GM12864 (cell line): ENCODE data around the gene MYO1A.

Source experiments
- DNase-seq: peaks from one replicate; pipeline ENCODE4 v3.0.0-alpha.2; 2011; ENCODE audit warnings: low read depth
- H3K4me3 ChIP-seq: 2 replicates; pipeline ENCODE4 v1.5.1; 2011; ENCODE audit warnings: mild to moderate bottlenecking, low read depth, low read length, control low read depth
- TF ChIP-seq, protein P1 (sequence below): IDR thresholded peaks from 2 replicates; pipeline ENCODE4 v1.5.1; 2011; ENCODE audit warnings: low read depth, mild to moderate bottlenecking, moderate library complexity, low read length, control low read depth, inconsistent platforms; ENCODE audit errors: missing control alignments

The MYO1A gene

DNA sequence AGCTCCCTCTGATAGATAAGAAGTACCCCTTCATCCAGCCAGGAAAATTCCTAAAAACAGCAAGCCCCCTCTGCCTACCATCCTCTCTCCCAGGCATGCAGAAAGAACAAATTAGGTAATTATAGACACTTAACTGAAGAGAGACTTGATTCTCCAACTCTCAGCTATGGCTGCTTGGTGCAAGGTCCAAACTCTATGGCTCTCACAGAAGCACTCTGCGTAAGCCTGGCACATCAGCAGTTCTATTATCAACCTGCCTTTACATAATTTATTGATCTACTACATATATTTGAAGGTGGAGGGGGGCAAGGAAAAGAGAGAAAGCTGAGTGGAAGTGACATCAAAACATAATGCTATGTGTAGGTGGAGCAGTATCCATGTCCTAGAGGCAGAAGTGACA lies 1.1 kb upstream of the MYO1A start:
- TF ChIP-seq, protein P1, sequence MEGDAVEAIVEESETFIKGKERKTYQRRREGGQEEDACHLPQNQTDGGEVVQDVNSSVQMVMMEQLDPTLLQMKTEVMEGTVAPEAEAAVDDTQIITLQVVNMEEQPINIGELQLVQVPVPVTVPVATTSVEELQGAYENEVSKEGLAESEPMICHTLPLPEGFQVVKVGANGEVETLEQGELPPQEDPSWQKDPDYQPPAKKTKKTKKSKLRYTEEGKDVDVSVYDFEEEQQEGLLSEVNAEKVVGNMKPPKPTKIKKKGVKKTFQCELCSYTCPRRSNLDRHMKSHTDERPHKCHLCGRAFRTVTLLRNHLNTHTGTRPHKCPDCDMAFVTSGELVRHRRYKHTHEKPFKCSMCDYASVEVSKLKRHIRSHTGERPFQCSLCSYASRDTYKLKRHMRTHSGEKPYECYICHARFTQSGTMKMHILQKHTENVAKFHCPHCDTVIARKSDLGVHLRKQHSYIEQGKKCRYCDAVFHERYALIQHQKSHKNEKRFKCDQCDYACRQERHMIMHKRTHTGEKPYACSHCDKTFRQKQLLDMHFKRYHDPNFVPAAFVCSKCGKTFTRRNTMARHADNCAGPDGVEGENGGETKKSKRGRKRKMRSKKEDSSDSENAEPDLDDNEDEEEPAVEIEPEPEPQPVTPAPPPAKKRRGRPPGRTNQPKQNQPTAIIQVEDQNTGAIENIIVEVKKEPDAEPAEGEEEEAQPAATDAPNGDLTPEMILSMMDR = no peak
- no peak for DNase-seq
- no peak overlapping the region for H3K4me3 ChIP-seq

DNA sequence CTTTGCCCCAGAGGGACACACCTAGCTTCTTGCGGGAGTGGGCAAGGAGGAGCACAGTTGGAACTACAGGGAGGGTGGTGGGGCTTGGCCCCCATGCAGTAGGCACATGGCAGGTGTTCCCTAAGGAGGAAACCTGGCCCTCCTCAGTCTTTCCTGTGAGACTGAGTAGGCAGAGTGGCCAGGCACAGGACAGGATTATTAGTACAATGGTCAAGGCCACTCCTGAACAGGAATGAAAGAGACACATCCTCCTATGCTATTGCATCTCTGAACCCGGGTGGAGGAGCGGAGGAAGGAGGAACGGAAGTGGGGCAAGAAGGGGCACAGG lies 846 bp downstream of the MYO1A start:
- no peak for DNase-seq
- H3K4me3 ChIP-seq = no peak overlapping the region
- TF ChIP-seq, protein P1 = no peak

DNA sequence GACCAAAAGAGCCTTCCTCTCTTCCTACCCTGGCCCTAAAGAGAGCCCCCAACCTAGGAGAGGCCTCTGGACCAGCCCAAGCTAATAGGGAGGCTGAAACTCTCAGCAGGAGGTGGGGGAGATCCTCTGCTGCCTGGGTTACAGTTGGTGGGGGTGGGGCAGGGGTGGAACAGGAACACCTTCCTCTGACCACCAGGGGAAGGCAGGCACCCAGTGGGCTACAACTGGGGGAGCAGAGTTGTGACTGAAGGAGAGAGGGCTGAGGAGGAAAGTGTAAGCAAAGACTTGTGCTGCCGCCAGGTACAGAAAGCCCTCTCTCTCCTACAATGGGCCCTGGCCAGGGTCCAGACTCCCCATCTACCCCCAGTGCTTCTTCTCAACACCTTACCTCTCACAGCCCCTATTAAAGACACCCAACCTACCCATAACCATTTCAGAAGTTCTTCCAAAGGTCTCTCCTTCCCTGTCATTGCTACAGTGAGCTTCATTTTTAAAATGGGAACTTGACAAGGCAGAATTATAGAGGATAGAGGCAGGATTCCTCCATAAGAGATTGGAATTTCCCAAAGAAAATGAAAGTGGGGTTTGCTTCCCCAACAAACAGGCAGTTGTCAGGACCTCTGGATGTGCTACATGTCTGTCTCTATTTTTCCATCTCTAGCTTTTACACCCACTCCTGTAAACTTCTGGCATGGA lies 1.4 kb downstream of the MYO1A start:
- DNase-seq = no peak
- H3K4me3 ChIP-seq = no peak overlapping the region
- TF ChIP-seq, protein P1 = no peak

DNA sequence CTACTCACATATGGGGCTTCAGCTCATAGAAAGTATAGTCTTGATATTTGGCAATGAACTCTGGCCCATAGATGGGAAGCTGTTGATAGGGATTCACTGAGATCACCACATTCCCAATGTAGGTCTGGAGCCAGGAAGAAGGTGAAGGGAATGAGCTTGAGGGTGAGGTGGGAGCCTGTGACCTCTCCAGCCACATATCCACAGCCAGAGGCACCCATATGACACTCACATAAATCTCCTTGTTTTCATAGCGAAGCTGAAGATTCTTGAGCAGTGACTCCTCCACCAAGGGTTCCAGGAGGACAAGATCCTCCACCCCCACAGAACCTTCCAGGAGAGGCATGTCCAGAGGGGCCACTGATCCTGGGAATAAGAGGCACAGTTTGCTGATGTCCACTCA lies 1.9 kb downstream of the MYO1A start:
- H3K4me3 ChIP-seq = no peak overlapping the region
- DNase-seq = no peak
- TF ChIP-seq, protein P1 = no peak

DNA sequence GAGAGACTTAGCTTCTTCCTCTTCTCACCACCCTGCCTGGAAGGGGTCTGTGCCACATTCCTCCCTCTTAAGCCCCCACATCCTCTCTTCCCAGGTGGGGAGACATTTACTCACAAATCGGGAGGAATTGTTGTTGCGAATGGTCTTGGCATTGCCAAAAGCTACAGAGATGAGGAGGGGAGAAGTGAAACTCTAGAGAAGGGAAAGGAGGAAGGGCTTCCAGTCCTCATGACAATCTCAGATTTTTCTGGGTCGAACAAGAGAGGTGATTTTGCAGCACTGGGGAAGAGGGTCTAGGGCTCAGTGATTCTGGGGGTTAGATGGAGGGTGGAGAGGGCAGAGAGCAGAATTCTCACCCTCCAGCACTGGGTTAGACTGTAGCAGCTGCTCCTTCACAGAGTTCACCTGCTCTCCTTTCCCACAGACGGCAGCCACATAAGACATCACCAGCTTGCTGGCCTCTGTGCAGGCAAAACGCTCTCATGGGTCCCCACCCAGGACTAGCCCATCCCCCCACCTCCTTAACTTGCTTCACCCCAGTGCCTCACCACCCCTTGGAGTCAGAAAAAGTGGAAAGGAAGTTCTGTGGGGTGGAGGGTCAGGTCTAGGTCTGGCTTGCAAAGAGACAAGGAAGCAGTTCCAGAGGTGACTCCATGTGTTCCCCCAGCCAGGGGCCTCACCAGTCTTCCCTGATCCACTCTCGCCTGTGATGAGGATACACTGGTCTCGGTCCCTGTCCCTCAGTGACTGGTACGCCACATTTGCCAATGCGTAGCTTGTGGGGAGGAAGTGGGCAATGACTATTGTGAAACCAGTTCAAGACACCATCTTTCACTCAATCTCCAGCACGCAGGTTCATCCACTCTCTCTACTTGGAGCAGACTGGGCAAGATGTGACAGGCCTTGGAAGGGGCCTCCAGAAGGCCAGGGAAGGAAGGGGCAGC lies 2.7 kb downstream of the MYO1A start:
- no peak for DNase-seq
- TF ChIP-seq, protein P1 = no peak
- no peak overlapping the region for H3K4me3 ChIP-seq

DNA sequence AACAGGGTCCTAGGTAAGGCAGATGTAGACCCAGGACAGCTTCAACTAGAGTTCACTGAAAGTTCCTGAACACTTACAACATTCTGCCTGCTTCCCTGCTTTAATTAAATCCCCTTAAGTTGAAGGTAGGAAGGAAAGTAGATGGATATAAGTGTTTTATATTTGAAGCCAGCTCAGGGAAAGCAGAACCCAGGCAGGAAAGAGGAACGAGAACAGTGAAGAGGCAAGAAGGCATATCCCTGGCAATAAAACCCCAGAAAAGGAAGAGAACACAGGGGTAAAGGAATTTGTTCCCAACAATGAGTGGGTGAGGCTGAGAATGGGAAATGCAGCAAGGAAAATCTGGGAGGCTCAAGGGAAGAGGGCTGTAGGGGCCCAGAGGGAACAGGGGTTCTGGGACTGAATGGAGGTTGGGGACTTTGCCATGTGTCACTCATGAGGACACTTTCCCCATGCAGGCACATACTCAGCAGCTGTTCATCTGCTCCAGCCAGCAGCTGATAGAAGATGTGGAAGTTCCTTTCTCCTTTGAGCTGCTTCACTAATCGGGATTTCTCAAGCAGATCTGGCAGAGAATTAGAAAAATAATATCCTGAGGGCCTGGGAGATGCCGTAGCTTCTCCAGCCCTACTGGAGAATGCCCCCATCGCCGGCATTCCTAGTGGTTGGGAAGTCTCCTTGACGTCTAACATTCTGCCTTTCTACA lies 3.7 kb downstream of the MYO1A start:
- TF ChIP-seq, protein P1 = no peak
- DNase-seq = no peak
- H3K4me3 ChIP-seq = no peak overlapping the region
